Measurements from ENCODE around the gene CDH13.

Gene CDH13

DNA sequence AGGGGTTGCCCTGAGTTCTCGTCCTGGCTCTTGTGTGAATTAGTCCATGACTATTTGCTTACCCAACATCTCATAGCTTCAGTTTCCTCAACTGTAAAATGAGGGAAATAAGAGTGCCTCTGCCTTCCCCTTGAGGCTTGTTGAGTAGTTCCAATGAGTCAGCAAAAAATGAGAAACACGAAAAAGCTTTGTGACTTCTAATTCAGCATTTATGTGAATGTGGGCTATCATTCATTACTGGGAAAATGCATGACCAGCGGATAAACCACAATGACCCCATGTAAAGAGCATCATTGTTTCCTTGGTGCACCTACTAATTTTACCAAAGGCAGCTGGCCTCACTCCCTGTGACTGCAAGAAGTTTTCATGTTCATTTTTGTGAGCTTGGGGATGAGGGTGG is 806.4 kb downstream of the CDH13 start:
- Mint-ChIP-seq H3K36me3 (ENCODE audit: low read depth) (no peaks in the 10 kb centered on the region), H3K9me3 (no peaks in the 10 kb centered on the region), H3K27ac (no peak overlapping the region), H3K4me3 (no peak overlapping the region), H3K4me1 (no peaks in the 10 kb centered on the region), H3K27me3 (ENCODE audit: low read depth, poor library complexity) (peaks cover 12% of the 10 kb centered on the region)
- DNase-seq: no peak
- TF ChIP-seq, protein P1, sequence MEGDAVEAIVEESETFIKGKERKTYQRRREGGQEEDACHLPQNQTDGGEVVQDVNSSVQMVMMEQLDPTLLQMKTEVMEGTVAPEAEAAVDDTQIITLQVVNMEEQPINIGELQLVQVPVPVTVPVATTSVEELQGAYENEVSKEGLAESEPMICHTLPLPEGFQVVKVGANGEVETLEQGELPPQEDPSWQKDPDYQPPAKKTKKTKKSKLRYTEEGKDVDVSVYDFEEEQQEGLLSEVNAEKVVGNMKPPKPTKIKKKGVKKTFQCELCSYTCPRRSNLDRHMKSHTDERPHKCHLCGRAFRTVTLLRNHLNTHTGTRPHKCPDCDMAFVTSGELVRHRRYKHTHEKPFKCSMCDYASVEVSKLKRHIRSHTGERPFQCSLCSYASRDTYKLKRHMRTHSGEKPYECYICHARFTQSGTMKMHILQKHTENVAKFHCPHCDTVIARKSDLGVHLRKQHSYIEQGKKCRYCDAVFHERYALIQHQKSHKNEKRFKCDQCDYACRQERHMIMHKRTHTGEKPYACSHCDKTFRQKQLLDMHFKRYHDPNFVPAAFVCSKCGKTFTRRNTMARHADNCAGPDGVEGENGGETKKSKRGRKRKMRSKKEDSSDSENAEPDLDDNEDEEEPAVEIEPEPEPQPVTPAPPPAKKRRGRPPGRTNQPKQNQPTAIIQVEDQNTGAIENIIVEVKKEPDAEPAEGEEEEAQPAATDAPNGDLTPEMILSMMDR (IDR thresholded peaks at IDR 0.05): no peak

GRCh38 chr16:83437036-83437435 is 810.3 kb downstream of the CDH13 start:
- Mint-ChIP-seq H3K9me3 (no peaks in the 10 kb centered on the region), H3K36me3 (ENCODE audit: low read depth) (no peaks in the 10 kb centered on the region), H3K27me3 (ENCODE audit: low read depth, poor library complexity) (peaks cover 12% of the 10 kb centered on the region), H3K27ac (no peak overlapping the region), H3K4me1 (no peaks in the 10 kb centered on the region), H3K4me3 (no peak overlapping the region)
- TF ChIP-seq, protein P1 (IDR thresholded peaks at IDR 0.05): no peak
- no peak for DNase-seq

DNA sequence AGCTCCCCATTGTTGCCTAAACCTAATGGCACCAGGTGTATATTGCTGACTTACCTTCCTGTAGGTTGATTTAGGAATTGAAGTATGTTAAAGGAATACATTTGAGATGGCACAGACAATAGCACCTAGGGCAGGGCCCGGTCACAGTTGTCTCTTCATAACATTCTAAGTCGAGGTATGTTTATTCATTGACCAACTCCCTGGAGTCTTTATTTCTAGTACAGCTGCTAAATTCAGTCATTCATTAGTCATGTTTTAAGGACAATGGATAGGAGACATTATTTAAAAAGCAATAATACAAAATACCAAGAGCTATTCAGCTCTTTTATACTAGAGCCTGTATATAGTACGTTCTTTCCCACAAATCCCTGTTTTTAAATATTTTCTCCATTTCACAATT is 811.6 kb downstream of the CDH13 start:
- H3K4me3 Mint-ChIP-seq: no peak overlapping the region
- H3K27ac Mint-ChIP-seq: no peak overlapping the region
- TF ChIP-seq, protein P1 (IDR thresholded peaks at IDR 0.05): no peak
- peaks cover 14% of the 10 kb centered on the region for H3K27me3 Mint-ChIP-seq (ENCODE audit: low read depth, poor library complexity)
- H3K36me3 Mint-ChIP-seq (ENCODE audit: low read depth): no peaks in the 10 kb centered on the region
- no peaks in the 10 kb centered on the region for H3K9me3 Mint-ChIP-seq
- H3K4me1 Mint-ChIP-seq: no peaks in the 10 kb centered on the region
- DNase-seq: no peak

GRCh38 chr16:83439412-83439811 is 812.6 kb downstream of the CDH13 start:
- Mint-ChIP-seq H3K4me3 (no peak overlapping the region), H3K4me1 (no peaks in the 10 kb centered on the region), H3K27me3 (ENCODE audit: low read depth, poor library complexity) (peaks cover 12% of the 10 kb centered on the region), H3K27ac (no peak overlapping the region), H3K36me3 (ENCODE audit: low read depth) (no peaks in the 10 kb centered on the region), H3K9me3 (no peaks in the 10 kb centered on the region)
- DNase-seq: no peak
- TF ChIP-seq, protein P1 (IDR thresholded peaks at IDR 0.05): no peak

- H3K4me1 Mint-ChIP-seq: no peaks in the 10 kb centered on the region
- DNase-seq: no peak
- H3K27ac Mint-ChIP-seq: no peak overlapping the region
- peaks cover 16% of the 10 kb centered on the region for H3K27me3 Mint-ChIP-seq (ENCODE audit: low read depth, poor library complexity)
- TF ChIP-seq, protein P1 (IDR thresholded peaks at IDR 0.05): no peak
- H3K36me3 Mint-ChIP-seq (ENCODE audit: low read depth): no peaks in the 10 kb centered on the region
- no peak overlapping the region for H3K4me3 Mint-ChIP-seq
- no peaks in the 10 kb centered on the region for H3K9me3 Mint-ChIP-seq
Observed at GRCh38 chr16:83441517-83441916, 814.7 kb downstream of the CDH13 start.

DNA sequence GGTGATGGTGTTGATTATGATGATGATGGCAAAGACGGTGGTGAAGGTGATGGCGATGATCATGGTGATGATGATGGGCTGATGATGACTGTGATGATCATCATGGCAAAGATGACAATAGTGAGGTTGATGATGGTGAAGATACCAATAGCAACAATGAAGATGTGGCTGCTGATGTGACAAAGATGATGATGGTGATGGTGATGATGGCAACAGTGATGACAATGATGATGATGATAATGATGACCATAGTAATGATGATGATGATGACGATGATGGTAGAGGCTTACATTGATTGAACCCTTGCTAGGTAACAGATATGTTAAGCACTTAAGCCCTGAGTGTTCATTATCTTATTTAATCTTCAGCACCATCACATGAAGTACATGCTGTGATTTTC is 817.2 kb downstream of the CDH13 start:
- DNase-seq: no peak
- no peaks in the 10 kb centered on the region for H3K36me3 Mint-ChIP-seq (ENCODE audit: low read depth)
- no peak overlapping the region for H3K27ac Mint-ChIP-seq
- H3K9me3 Mint-ChIP-seq: no peaks in the 10 kb centered on the region
- TF ChIP-seq, protein P1 (IDR thresholded peaks at IDR 0.05): no peak
- peaks cover 20% of the 10 kb centered on the region for H3K27me3 Mint-ChIP-seq (ENCODE audit: low read depth, poor library complexity)
- no peak overlapping the region for H3K4me3 Mint-ChIP-seq
- H3K4me1 Mint-ChIP-seq: no peaks in the 10 kb centered on the region

Measured in nephron progenitor cell (in vitro differentiated cells).